CD4-positive, alpha-beta T cell (primary cell): ENCODE results near the gene UGT1A10. TPM values are rescaled to one million over a fixed set of nuclear protein-coding genes. Genes with fewer than 3 reads are reported as not detected.

Experiments
- ATAC-seq: fragments of 200-7000 bp; cut with Tn5 transposase; one replicate; pipeline ENCODE4 v1.10.0; 2022; ENCODE audit warnings: mild to moderate bottlenecking; ENCODE audit not compliant: poor library complexity
- CTCF ChIA-PET: fragments of 350-600 bp; sonication (Branson Sonifier 250); formaldehyde crosslinking; loops from one replicate; lab custom pipeline; 2021; ENCODE audit warnings: antibody characterized with exemption, inconsistent platforms; lab: Charles Lee
- POLR2A ChIA-PET: fragments of 350-600 bp; sonication (Branson Sonifier 250); formaldehyde crosslinking; loops from one replicate; lab custom pipeline; 2021; ENCODE audit warnings: antibody characterized with exemption, inconsistent platforms; lab: Charles Lee
- DNase-seq, 14 experiments: peaks; one replicate each; pipeline ENCODE4 v3.0.0-alpha.2; 2013 to 2020; ENCODE audit warnings: mixed read lengths in 2 of 14
- H3K27ac ChIP-seq, 2 donors: one replicate each; pipeline versions ENCODE4 v1.5.1 to v1.7.0; 2013; ENCODE audit warnings: low read length in 2 of 2, low read depth in 1 of 2, mild to moderate bottlenecking in 1 of 2
- H3K27me3 ChIP-seq, 2 experiments: 1 replicate in 1 of 2; 2 replicates in 1 of 2; pipeline versions ENCODE4 v1.6.1 to v1.7.0; 2013; ENCODE audit warnings: low read length in 2 of 2, control low read depth in 1 of 2, mild to moderate bottlenecking in 1 of 2, moderate library complexity in 1 of 2; ENCODE audit not compliant: insufficient read depth in 2 of 2, control insufficient read depth in 1 of 2
- H3K36me3 ChIP-seq: one replicate; pipeline ENCODE4 v1.6.1; 2013; ENCODE audit warnings: low read length, control low read depth; ENCODE audit not compliant: insufficient read depth
- H3K4me1 ChIP-seq: one replicate; pipeline ENCODE4 v1.6.1; 2013; ENCODE audit warnings: low read length, control low read depth; ENCODE audit not compliant: insufficient read depth
- H3K4me3 ChIP-seq: one replicate; pipeline ENCODE4 v1.5.1; 2013; ENCODE audit warnings: mild to moderate bottlenecking, low read length, moderate library complexity
- H3K9me3 ChIP-seq, 2 experiments: 1 replicate in 1 of 2; 2 replicates in 1 of 2; pipeline versions ENCODE4 v1.6.1 to v1.7.0; 2013; ENCODE audit warnings: low read length in 2 of 2, mild to moderate bottlenecking in 2 of 2, control low read depth in 1 of 2, moderate library complexity in 1 of 2; ENCODE audit not compliant: control insufficient read depth in 1 of 2, insufficient read depth in 1 of 2
- H3K27ac Mint-ChIP-seq: one replicate; pipeline ENCODE4 v1.8.0; 2020; ENCODE audit warnings: mixed read lengths
- H3K27me3 Mint-ChIP-seq: one replicate; pipeline ENCODE4 v1.8.0; 2021; ENCODE audit warnings: mixed read lengths
- H3K36me3 Mint-ChIP-seq: one replicate; pipeline ENCODE4 v1.8.0; 2021; ENCODE audit warnings: low read depth, mixed read lengths
- H3K4me1 Mint-ChIP-seq: one replicate; pipeline ENCODE4 v1.8.0; 2021; ENCODE audit warnings: low read depth, mixed read lengths
- H3K4me3 Mint-ChIP-seq: one replicate; pipeline ENCODE4 v1.8.0; 2020; ENCODE audit warnings: mild to moderate bottlenecking, mixed read lengths
- H3K9me3 Mint-ChIP-seq: one replicate; pipeline ENCODE4 v1.8.0; 2020; ENCODE audit warnings: mixed read lengths
- CTCF ChIP-seq: fragments of 200-600 bp; IDR thresholded peaks from one replicate; pipeline ENCODE4 v1.8.0; 2022; ENCODE audit warnings: antibody characterized with exemption, mild to moderate bottlenecking
- intact Hi-C, 2 experiments: fragments of 100-400 bp; cut with DNase I in 1 of 2; cut with micrococcal nuclease in 1 of 2; formaldehyde crosslinking; loops; one replicate each; pipeline versions ENCODE4 v1.15.1 to v1.9.0; 2023 to 2025; cut with DNase I, micrococcal nuclease
- total RNA-seq, 174 experiments: library from RNA in 2 of 174; stranded (reverse) in 2 of 174; gene quantifications; one replicate each; pipeline ENCODE4 v1.2.3 and lab custom pipeline; 2021 to 2026

The UGT1A10 gene
- total RNA-seq, 2 experiments from 2014 or later = not detected

- H3K27ac Mint-ChIP-seq = no peak overlapping the region
- H3K36me3 ChIP-seq = no peaks in the 10 kb centered on the region
- ATAC-seq = no peak
- H3K9me3 Mint-ChIP-seq = peaks cover 4% of the 10 kb centered on the region
- H3K27me3 Mint-ChIP-seq = peaks cover 15% of the 10 kb centered on the region
- H3K27ac ChIP-seq = no peak overlapping the region
- H3K9me3 ChIP-seq = no peaks in the 10 kb centered on the region
- no peaks in the 10 kb centered on the region for H3K36me3 Mint-ChIP-seq
- peaks cover 3 to 12% of the 10 kb centered on the region in 2 experiments for H3K27me3 ChIP-seq
- H3K4me1 ChIP-seq = no peaks in the 10 kb centered on the region
- H3K4me3 Mint-ChIP-seq = no peak overlapping the region
- intact Hi-C loops = no loop called here
- ChIA-PET CTCF (no interaction called here), POLR2A (no interaction called here)
- no peak for DNase-seq
- H3K4me1 Mint-ChIP-seq = no peaks in the 10 kb centered on the region
- H3K4me3 ChIP-seq = no peak overlapping the region
- no peak for TF ChIP-seq CTCF
These were observed 167.7 kb downstream of the UGT1A10 start for GRCh38 chr2:233803994-233804393.

GRCh38 chr2:233807215-233807865 is 171.1 kb downstream of the UGT1A10 start:
- Histone ChIP-seq H3K4me1 (no peaks in the 10 kb centered on the region), H3K27me3 (peaks cover 8 to 12% of the 10 kb centered on the region in 2 experiments), H3K27ac (no peak overlapping the region), H3K4me3 (no peak overlapping the region), H3K9me3 (peaks cover 0 to 5% of the 10 kb centered on the region in 2 experiments), H3K36me3 (no peaks in the 10 kb centered on the region)
- Mint-ChIP-seq H3K27me3 (peaks cover 24% of the 10 kb centered on the region), H3K36me3 (no peaks in the 10 kb centered on the region), H3K9me3 (no peaks in the 10 kb centered on the region), H3K27ac (no peak overlapping the region), H3K4me1 (no peaks in the 10 kb centered on the region), H3K4me3 (no peak overlapping the region)
- no peak for TF ChIP-seq CTCF
- peak in 1 of 14 experiments; percentile 2 for DNase-seq
- POLR2A ChIA-PET = no interaction called here
- ATAC-seq = no peak
- CTCF ChIA-PET = no interaction called here
- intact Hi-C loops = no loop called here

- Histone ChIP-seq H3K4me3 (no peak overlapping the region), H3K4me1 (no peaks in the 10 kb centered on the region), H3K9me3 (peaks cover 0 to 5% of the 10 kb centered on the region in 2 experiments), H3K36me3 (no peaks in the 10 kb centered on the region), H3K27me3 (peaks cover 8 to 12% of the 10 kb centered on the region in 2 experiments), H3K27ac (no peak overlapping the region)
- intact Hi-C loops = no loop called here
- H3K4me3 Mint-ChIP-seq = no peak overlapping the region
- ATAC-seq (no peak), DNase-seq (peak in 2 of 14 experiments; percentile 2 to 12)
- no peak overlapping the region for H3K27ac Mint-ChIP-seq
- peaks cover 20% of the 10 kb centered on the region for H3K27me3 Mint-ChIP-seq
- no peaks in the 10 kb centered on the region for H3K36me3 Mint-ChIP-seq
- ChIA-PET CTCF (no interaction called here), POLR2A (no interaction called here)
- no peaks in the 10 kb centered on the region for H3K4me1 Mint-ChIP-seq
- no peak for TF ChIP-seq CTCF
- no peaks in the 10 kb centered on the region for H3K9me3 Mint-ChIP-seq
These were observed 172.0 kb downstream of the UGT1A10 start for GRCh38 chr2:233807966-233808935.
